SK-N-SH (cell line): ENCODE measurements around the gene ZMIZ1. TPM values are rescaled to one million over a fixed set of nuclear protein-coding genes. Genes with fewer than 3 reads are reported as not detected.

Source experiments
- CTCF ChIA-PET: fragments of 300-600, 350-600 bp; formaldehyde crosslinking; extraction: SDS; loops from one replicate; lab custom pipeline; 2021; lab: Yijun Ruan, JAX
- POLR2A ChIA-PET: fragments of 350-600 bp; sonication (Branson Sonifier 250); formaldehyde crosslinking; extraction: SDS; loops from one replicate; lab custom pipeline; 2020; ENCODE audit warnings: antibody characterized with exemption, inconsistent platforms; lab: Yijun Ruan, JAX
- DNase-seq: peaks from one replicate; pipeline ENCODE4 v3.0.0; 2012
- H2AFZ ChIP-seq: fragments of 200-600 bp; sonication (generic); 2 replicates; pipeline ENCODE4 v1.8.1; 2016; ENCODE audit warnings: antibody characterized with exemption, mild to moderate bottlenecking, low read depth
- H3F3A ChIP-seq: fragments of 200-600 bp; sonication (generic); replicated peaks from 2 replicates; pipeline ENCODE3; 2016; ENCODE audit warnings: antibody characterized with exemption, mild to moderate bottlenecking; ENCODE audit not compliant: insufficient read depth
- H3K27ac ChIP-seq, 2 experiments: fragments of 200-500 bp in 1 of 2; fragments of 200-600 bp in 1 of 2; sonication (Bioruptor generic) in 1 of 2; sonication (generic), shearing (Covaris generic) in 1 of 2; 2 replicates each; pipeline versions ENCODE4 v1.5.1 to v1.6.1; 2014 to 2016; ENCODE audit warnings: low read depth in 2 of 2, inconsistent platforms in 1 of 2, low read length in 1 of 2, mild to moderate bottlenecking in 1 of 2, mixed read lengths in 1 of 2
- H3K27me3 ChIP-seq: fragments of 200-600 bp; sonication (generic), shearing (Covaris generic); 2 replicates; pipeline ENCODE4 v1.6.1; 2016; ENCODE audit warnings: mixed run types; ENCODE audit not compliant: insufficient read depth
- H3K36me3 ChIP-seq, 2 experiments: fragments of 200-500 bp in 1 of 2; fragments of 200-600 bp in 1 of 2; sonication (Bioruptor generic) in 1 of 2; sonication (generic) in 1 of 2; replicated peaks in 1 of 2; 2 replicates each; pipeline versions ENCODE3 to v1.5.1; 2014 to 2016; ENCODE audit warnings: low read length in 1 of 2, mild to moderate bottlenecking in 1 of 2; ENCODE audit not compliant: insufficient read depth in 2 of 2, control insufficient read depth in 1 of 2
- H3K4me1 ChIP-seq, 2 experiments: fragments of 200-500 bp in 1 of 2; fragments of 200-600 bp in 1 of 2; sonication (Bioruptor generic) in 1 of 2; sonication (generic), shearing (Covaris generic) in 1 of 2; 2 replicates each; pipeline versions ENCODE4 v1.5.1 to v1.6.1; 2014 to 2016; ENCODE audit warnings: low read depth in 1 of 2, low read length in 1 of 2, mixed run types in 1 of 2; ENCODE audit not compliant: insufficient read depth in 2 of 2, control insufficient read depth in 1 of 2
- H3K4me2 ChIP-seq: fragments of 200-600 bp; sonication (generic), shearing (Covaris generic); 2 replicates; pipeline ENCODE4 v1.6.1; 2017; ENCODE audit warnings: mixed run types
- H3K4me3 ChIP-seq, 2 experiments: fragments of 200-500 bp in 1 of 2; fragments of 200-600 bp in 1 of 2; sonication (Bioruptor generic) in 1 of 2; sonication (generic), shearing (Covaris generic) in 1 of 2; 2 replicates each; pipeline versions ENCODE4 v1.5.1 to v1.8.1; 2014 to 2016; ENCODE audit warnings: low read depth in 2 of 2, inconsistent platforms in 1 of 2, low read length in 1 of 2, mild to moderate bottlenecking in 1 of 2, mixed read lengths in 1 of 2, moderate library complexity in 1 of 2
- H3K79me2 ChIP-seq: fragments of 200-600 bp; sonication (generic); 2 replicates; pipeline ENCODE4 v1.8.1; 2017; ENCODE audit warnings: mild to moderate bottlenecking; ENCODE audit not compliant: insufficient read depth
- H3K9ac ChIP-seq: fragments of 200-600 bp; sonication (generic); 2 replicates; pipeline ENCODE4 v1.6.1; 2017; ENCODE audit warnings: mixed run types
- H3K9me2 ChIP-seq: fragments of 200-600 bp; sonication (generic); 2 replicates; pipeline ENCODE4 v1.6.1; 2017; ENCODE audit warnings: mixed run types
- H3K9me3 ChIP-seq: fragments of 200-600 bp; sonication (generic); 2 replicates; pipeline ENCODE4 v1.6.1; 2017; ENCODE audit warnings: mixed run types, mild to moderate bottlenecking, moderate library complexity
- H4K20me1 ChIP-seq: fragments of 200-600 bp; sonication (generic); 2 replicates; pipeline ENCODE4 v1.6.1; 2017; ENCODE audit warnings: mild to moderate bottlenecking, mixed run types; ENCODE audit not compliant: insufficient read depth
- CHD2 ChIP-seq: fragments of 150-350 bp; IDR thresholded peaks from 2 replicates; pipeline ENCODE4 v1.6.1; 2018; ENCODE audit warnings: low read length; ENCODE audit not compliant: partially characterized antibody
- CTCF ChIP-seq: fragments of 200-600 bp; sonication (generic); IDR thresholded peaks from 2 replicates; pipeline ENCODE4 v1.6.1; 2017; ENCODE audit warnings: antibody characterized with exemption, mild to moderate bottlenecking, moderate library complexity
- ELF1 ChIP-seq: IDR thresholded peaks from 2 replicates; pipeline ENCODE4 v1.4.0; 2012
- EP300 ChIP-seq, 2 experiments: IDR thresholded peaks; 2 replicates each; pipeline versions ENCODE4 v1.4.0 to v1.6.1; 2012; ENCODE audit warnings: borderline replicate concordance in 1 of 2, low read depth in 1 of 2, low read length in 1 of 2
- FOSL2 ChIP-seq: IDR thresholded peaks from 2 replicates; pipeline ENCODE4 v1.4.0; 2012; ENCODE audit warnings: low read depth, mild to moderate bottlenecking, moderate library complexity, borderline replicate concordance
- FOXJ3 ChIP-seq: sonication (generic); formaldehyde crosslinking; IDR thresholded peaks from 2 replicates; pipeline ENCODE4 v1.5.1; 2020; ENCODE audit warnings: mild to moderate bottlenecking, missing genetic modification reagents
- GATA2 ChIP-seq: sonication (generic); formaldehyde crosslinking; IDR thresholded peaks from 2 replicates; pipeline ENCODE4 v1.5.0; 2020; ENCODE audit warnings: mild to moderate bottlenecking, missing genetic modification reagents
- MXI1 ChIP-seq: IDR thresholded peaks from 2 replicates; pipeline ENCODE4 v1.6.1; 2012; ENCODE audit warnings: mild to moderate bottlenecking, low read depth, low read length, improper control_type of control experiment
- PBX3 ChIP-seq: IDR thresholded peaks from 2 replicates; pipeline ENCODE4; 2012
- POLR2AphosphoS5 ChIP-seq: IDR thresholded peaks from 2 replicates; pipeline ENCODE4 v1.6.1; 2012; ENCODE audit warnings: low read depth, low read length
- RAD21 ChIP-seq: IDR thresholded peaks from 2 replicates; pipeline ENCODE4 v1.6.1; 2012; ENCODE audit warnings: mild to moderate bottlenecking, low read length
- RCOR1 ChIP-seq: fragments of 150-350 bp; IDR thresholded peaks from 2 replicates; pipeline ENCODE4 v1.6.1; 2017; ENCODE audit warnings: antibody characterized with exemption, low read length
- REST ChIP-seq: IDR thresholded peaks from 2 replicates; pipeline ENCODE4 v1.6.1; 2012; ENCODE audit warnings: mild to moderate bottlenecking, low read depth, low read length, moderate library complexity
- RFX5 ChIP-seq: IDR thresholded peaks from 2 replicates; pipeline ENCODE4 v1.6.1; 2012; ENCODE audit warnings: mild to moderate bottlenecking, improper control_type of control experiment, low read length
- YY1 ChIP-seq: IDR thresholded peaks from 2 replicates; pipeline ENCODE4 v1.4.0; 2012; ENCODE audit warnings: low read depth, mild to moderate bottlenecking
- WGBS: methylation state at CpG from one replicate; pipeline ENCODE4 v1.1.6; 2017; ENCODE audit warnings: low lambda C conversion rate; 5-methylcytosine and 5-hydroxymethylcytosine counted together
- polyA plus RNA-seq, 3 experiments: library from polyadenylated mRNA; depleted of rRNA; stranded (reverse); fragments of >200 nt; gene quantifications; 2 replicates each; pipeline ENCODE4 v1.2.3, GENCODE V29; 2012
- TF ChIP-seq, protein P1 (sequence below): fragments of 150-350 bp; IDR thresholded peaks from 2 replicates; pipeline ENCODE4 v1.6.1; 2017; ENCODE audit warnings: antibody characterized with exemption, low read length, low read depth, borderline replicate concordance
- TF ChIP-seq, protein P2 (sequence below): IDR thresholded peaks from 2 replicates; pipeline ENCODE4 v1.4.0; 2012; ENCODE audit warnings: low read depth, borderline replicate concordance

ZMIZ1 gene
- polyA plus RNA-seq, 1 of the 3 experiments (the other 2 are of a cell fraction), result 23.5 TPM

GRCh38 chr10:79024720-79025198 is 44.0 kb upstream of the ZMIZ1 start:
- no peaks in the 10 kb centered on the region for H3K9me3 ChIP-seq
- H3K4me1 ChIP-seq, result peaks cover 0 to 66% of the 10 kb centered on the region in 2 experiments; a peak in 1 of 4 replicates
- POLR2A ChIA-PET, result interaction anchor here (0.6 to 1.4 kb wide), 7 partner anchors 11 to 179 kb away, joined by 3 to 5 read pairs (median 4); no protein-coding TSS in a partner anchor
- CTCF ChIA-PET, result interaction anchor here (0.7 to 2.2 kb wide), 6 partner anchors 42 to 182 kb away, joined by 3 to 15 read pairs (median 3); no protein-coding TSS in a partner anchor
- H3K27me3 ChIP-seq, result no peaks in the 10 kb centered on the region
- H3F3A ChIP-seq, result no peaks in the 10 kb centered on the region
- H2AFZ ChIP-seq, result no peak overlapping the region
- 70% methylated on average over 2 of the region's 5 CpGs for WGBS
- H4K20me1 ChIP-seq, result no peaks in the 10 kb centered on the region
- no peak overlapping the region for H3K4me2 ChIP-seq
- no peaks in the 10 kb centered on the region for H3K79me2 ChIP-seq
- H3K27ac ChIP-seq, result peak overlapping the region in 1 of 2 experiments; percentile 98; a peak in 2 of 4 replicates
- no peak for DNase-seq
- no peak overlapping the region for H3K4me3 ChIP-seq
- no peaks in the 10 kb centered on the region for H3K36me3 ChIP-seq
- H3K9me2 ChIP-seq, result no peaks in the 10 kb centered on the region
- TF ChIP-seq MXI1, result no peak
- TF ChIP-seq CHD2, result peak; percentile 13
- no peak overlapping the region for H3K9ac ChIP-seq

- Histone ChIP-seq H4K20me1 (no peaks in the 10 kb centered on the region), H3K4me2 (no peak overlapping the region), H3K27me3 (no peaks in the 10 kb centered on the region), H3K9ac (no peak overlapping the region), H3K79me2 (no peaks in the 10 kb centered on the region), H3F3A (no peaks in the 10 kb centered on the region), H3K9me3 (no peaks in the 10 kb centered on the region), H3K36me3 (no peaks in the 10 kb centered on the region), H3K4me3 (no peak overlapping the region), H3K9me2 (no peaks in the 10 kb centered on the region), H3K27ac (peak overlapping the region in 1 of 2 experiments; percentile 98; a peak in 2 of 4 replicates), H3K4me1 (peaks cover 0 to 60% of the 10 kb centered on the region in 2 experiments; a peak in 1 of 4 replicates), H2AFZ (no peak overlapping the region)
- POLR2A ChIA-PET, result interaction anchor here (0.6 to 1.1 kb wide), 6 partner anchors 11 to 71 kb away, joined by 3 to 5 read pairs (median 4); no protein-coding TSS in a partner anchor
- CTCF ChIA-PET, result interaction anchor here (1.0 to 2.2 kb wide), 4 partner anchors 41 to 181 kb away, joined by 3 to 15 read pairs (median 4); no protein-coding TSS in a partner anchor
- DNase-seq, result peak; percentile 96
- WGBS, result 50% methylated on average over 16 of the region's 22 CpGs
- TF ChIP-seq REST (no peak), RFX5 (0 out of 2 replicates have a peak, but pooled peaks have one; percentile 39), ELF1 (no peak), YY1 (no peak), CHD2 (peak; percentile 92), PBX3 (peak; percentile 40; the same call in 1 of the 2 replicates), FOSL2 (no peak), RCOR1 (peak; percentile 90), CTCF (no peak), POLR2AphosphoS5 (peak; percentile 17; the same call in 1 of the 2 replicates), RAD21 (peak; percentile 34), GATA2 (CRISPR knock-in tag) (peak; percentile 63), FOXJ3 (peak; percentile 92), EP300 (IDR thresholded peaks at IDR 0.05; ENCODE audit: borderline replicate concordance in 1 of 2, low read depth in 1 of 2, low read length in 1 of 2) (peak in 1 of 2 experiments; percentile 95; a peak in 2 of 4 replicates)
- TF ChIP-seq, protein P1, sequence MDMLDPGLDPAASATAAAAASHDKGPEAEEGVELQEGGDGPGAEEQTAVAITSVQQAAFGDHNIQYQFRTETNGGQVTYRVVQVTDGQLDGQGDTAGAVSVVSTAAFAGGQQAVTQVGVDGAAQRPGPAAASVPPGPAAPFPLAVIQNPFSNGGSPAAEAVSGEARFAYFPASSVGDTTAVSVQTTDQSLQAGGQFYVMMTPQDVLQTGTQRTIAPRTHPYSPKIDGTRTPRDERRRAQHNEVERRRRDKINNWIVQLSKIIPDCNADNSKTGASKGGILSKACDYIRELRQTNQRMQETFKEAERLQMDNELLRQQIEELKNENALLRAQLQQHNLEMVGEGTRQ, result no peak
- TF ChIP-seq, protein P2, sequence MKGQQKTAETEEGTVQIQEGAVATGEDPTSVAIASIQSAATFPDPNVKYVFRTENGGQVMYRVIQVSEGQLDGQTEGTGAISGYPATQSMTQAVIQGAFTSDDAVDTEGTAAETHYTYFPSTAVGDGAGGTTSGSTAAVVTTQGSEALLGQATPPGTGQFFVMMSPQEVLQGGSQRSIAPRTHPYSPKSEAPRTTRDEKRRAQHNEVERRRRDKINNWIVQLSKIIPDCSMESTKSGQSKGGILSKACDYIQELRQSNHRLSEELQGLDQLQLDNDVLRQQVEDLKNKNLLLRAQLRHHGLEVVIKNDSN, result no peak
These were observed 43.5 kb upstream of the ZMIZ1 start for GRCh38 chr10:79025199-79025832.
